Osteocyte (in vitro differentiated cells): ENCODE data around the gene AK5. TPM values are rescaled to one million over a fixed set of nuclear protein-coding genes. Genes with fewer than 3 reads are reported as not detected.

Experiments
- DNase-seq: peaks from one replicate; pipeline ENCODE4 v3.0.0; 2021; ENCODE audit warnings: mixed read lengths; ENCODE audit not compliant: unreplicated experiment; ENCODE audit errors: extremely low spot score
- H3K27ac Mint-ChIP-seq: one replicate; pipeline ENCODE4 v1.8.0; 2021; ENCODE audit warnings: mild to moderate bottlenecking, mixed read lengths; ENCODE audit not compliant: unreplicated experiment
- H3K27me3 Mint-ChIP-seq: one replicate; pipeline ENCODE4 v1.8.0; 2021; ENCODE audit warnings: mixed read lengths; ENCODE audit not compliant: unreplicated experiment
- H3K36me3 Mint-ChIP-seq: one replicate; pipeline ENCODE4 v1.8.0; 2021; ENCODE audit warnings: mixed read lengths; ENCODE audit not compliant: unreplicated experiment
- H3K4me1 Mint-ChIP-seq: one replicate; pipeline ENCODE4 v1.8.0; 2021; ENCODE audit warnings: mixed read lengths; ENCODE audit not compliant: unreplicated experiment
- H3K4me3 Mint-ChIP-seq: one replicate; pipeline ENCODE4 v1.8.0; 2021; ENCODE audit warnings: mild to moderate bottlenecking, moderate library complexity, mixed read lengths; ENCODE audit not compliant: unreplicated experiment
- H3K9me3 Mint-ChIP-seq: one replicate; pipeline ENCODE4 v1.8.0; 2021; ENCODE audit warnings: mixed read lengths; ENCODE audit not compliant: unreplicated experiment
- total RNA-seq: library from RNA; stranded (reverse); gene quantifications from 2 replicates; pipeline ENCODE4 v1.2.1, GENCODE V29; 2021
- TF ChIP-seq, protein P1 (sequence below): fragments of 200-600 bp; sonication (generic); IDR thresholded peaks from 2 replicates; pipeline ENCODE4 v1.5.0; 2021; ENCODE audit warnings: antibody characterized with exemption, mild to moderate bottlenecking, moderate library complexity

Gene AK5
- total RNA-seq, 1 donor from 2014 or later = 38.1 TPM

DNA sequence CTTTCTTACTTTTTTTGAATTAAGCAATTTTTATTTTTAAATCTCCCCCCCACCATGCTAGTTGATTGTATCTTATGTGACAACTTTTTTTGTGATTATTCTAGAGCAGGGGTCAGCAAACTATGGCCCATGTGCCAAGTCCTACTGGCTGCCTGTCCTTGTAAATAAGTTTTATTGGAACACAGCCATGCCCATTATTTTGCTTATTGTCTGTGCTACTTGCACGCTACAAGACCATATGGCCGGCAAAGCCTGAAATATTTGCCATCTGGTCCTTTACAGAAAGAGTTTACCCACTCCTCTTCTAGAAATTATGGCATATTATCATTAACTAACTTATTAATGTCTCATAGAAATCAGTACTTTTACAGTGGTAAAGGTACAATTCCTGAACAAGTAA is 51.7 kb downstream of the AK5 start:
- no peak overlapping the region for H3K27ac Mint-ChIP-seq
- H3K4me3 Mint-ChIP-seq = no peak overlapping the region
- H3K27me3 Mint-ChIP-seq = no peaks in the 10 kb centered on the region
- peaks cover 16% of the 10 kb centered on the region for H3K9me3 Mint-ChIP-seq
- no peak for DNase-seq
- H3K36me3 Mint-ChIP-seq = peaks cover 13% of the 10 kb centered on the region
- TF ChIP-seq, protein P1, sequence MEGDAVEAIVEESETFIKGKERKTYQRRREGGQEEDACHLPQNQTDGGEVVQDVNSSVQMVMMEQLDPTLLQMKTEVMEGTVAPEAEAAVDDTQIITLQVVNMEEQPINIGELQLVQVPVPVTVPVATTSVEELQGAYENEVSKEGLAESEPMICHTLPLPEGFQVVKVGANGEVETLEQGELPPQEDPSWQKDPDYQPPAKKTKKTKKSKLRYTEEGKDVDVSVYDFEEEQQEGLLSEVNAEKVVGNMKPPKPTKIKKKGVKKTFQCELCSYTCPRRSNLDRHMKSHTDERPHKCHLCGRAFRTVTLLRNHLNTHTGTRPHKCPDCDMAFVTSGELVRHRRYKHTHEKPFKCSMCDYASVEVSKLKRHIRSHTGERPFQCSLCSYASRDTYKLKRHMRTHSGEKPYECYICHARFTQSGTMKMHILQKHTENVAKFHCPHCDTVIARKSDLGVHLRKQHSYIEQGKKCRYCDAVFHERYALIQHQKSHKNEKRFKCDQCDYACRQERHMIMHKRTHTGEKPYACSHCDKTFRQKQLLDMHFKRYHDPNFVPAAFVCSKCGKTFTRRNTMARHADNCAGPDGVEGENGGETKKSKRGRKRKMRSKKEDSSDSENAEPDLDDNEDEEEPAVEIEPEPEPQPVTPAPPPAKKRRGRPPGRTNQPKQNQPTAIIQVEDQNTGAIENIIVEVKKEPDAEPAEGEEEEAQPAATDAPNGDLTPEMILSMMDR = no peak
- H3K4me1 Mint-ChIP-seq = peaks cover 8% of the 10 kb centered on the region

DNA sequence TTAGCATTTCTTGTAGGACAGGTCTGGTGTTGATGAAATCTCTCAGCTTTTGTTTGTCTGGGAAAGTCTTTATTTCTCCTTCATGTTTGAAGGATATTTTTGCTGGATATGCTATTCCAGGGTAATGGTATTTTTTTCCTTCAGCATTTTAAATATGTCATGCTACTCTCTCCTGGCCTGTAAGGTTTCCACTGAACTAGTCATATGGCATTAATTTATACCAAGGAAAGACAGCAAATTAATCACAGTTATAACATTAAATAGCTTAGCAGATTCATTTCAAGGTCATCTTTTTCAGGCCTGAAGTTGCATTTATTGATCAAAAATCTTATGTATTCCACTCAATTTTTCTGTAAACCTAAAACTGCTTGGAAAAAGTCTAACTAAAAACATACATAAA is 54.9 kb downstream of the AK5 start:
- peaks cover 16% of the 10 kb centered on the region for H3K36me3 Mint-ChIP-seq
- peak overlapping the region; percentile 45 for H3K27ac Mint-ChIP-seq
- DNase-seq = no peak
- TF ChIP-seq, protein P1 = no peak
- no peak overlapping the region for H3K4me3 Mint-ChIP-seq
- peaks cover 8% of the 10 kb centered on the region for H3K4me1 Mint-ChIP-seq
- no peaks in the 10 kb centered on the region for H3K27me3 Mint-ChIP-seq
- H3K9me3 Mint-ChIP-seq = peaks cover 16% of the 10 kb centered on the region

GRCh38 chr1:77339326-77339725 is 57.5 kb downstream of the AK5 start:
- H3K27ac Mint-ChIP-seq = no peak overlapping the region
- H3K9me3 Mint-ChIP-seq = peaks cover 7% of the 10 kb centered on the region
- TF ChIP-seq, protein P1 = no peak
- H3K4me1 Mint-ChIP-seq = peaks cover 19% of the 10 kb centered on the region
- no peak for DNase-seq
- H3K4me3 Mint-ChIP-seq = no peak overlapping the region
- H3K36me3 Mint-ChIP-seq = peaks cover 16% of the 10 kb centered on the region
- no peaks in the 10 kb centered on the region for H3K27me3 Mint-ChIP-seq

DNA sequence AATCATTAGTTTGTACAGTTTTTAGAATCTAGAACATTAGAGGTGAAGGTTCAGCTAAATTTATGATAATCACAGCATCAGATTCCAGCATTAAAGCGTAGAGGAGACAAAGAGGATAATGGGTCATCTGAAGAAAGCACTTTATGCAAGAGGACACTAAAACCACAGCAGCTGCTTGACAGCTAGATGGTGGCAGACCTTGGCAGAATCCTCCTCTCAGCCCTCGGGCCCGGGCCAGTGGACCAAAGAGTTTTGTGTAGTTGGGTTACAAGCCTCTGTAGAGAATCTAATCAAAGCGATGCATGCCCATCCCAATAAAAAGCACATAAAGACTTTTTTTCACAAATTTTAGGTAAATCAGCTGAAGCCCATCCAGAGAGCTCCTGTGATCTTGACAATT is 59.4 kb downstream of the AK5 start:
- H3K36me3 Mint-ChIP-seq = peaks cover 10% of the 10 kb centered on the region
- H3K27ac Mint-ChIP-seq = no peak overlapping the region
- H3K4me3 Mint-ChIP-seq = no peak overlapping the region
- TF ChIP-seq, protein P1 = no peak
- peaks cover 19% of the 10 kb centered on the region for H3K4me1 Mint-ChIP-seq
- H3K27me3 Mint-ChIP-seq = no peaks in the 10 kb centered on the region
- DNase-seq = no peak
- no peaks in the 10 kb centered on the region for H3K9me3 Mint-ChIP-seq

GRCh38 chr1:77342745-77343144 is 60.9 kb downstream of the AK5 start:
- TF ChIP-seq, protein P1 = no peak
- Mint-ChIP-seq H3K4me3 (no peak overlapping the region), H3K9me3 (no peaks in the 10 kb centered on the region), H3K27ac (no peak overlapping the region), H3K27me3 (no peaks in the 10 kb centered on the region), H3K4me1 (peaks cover 16% of the 10 kb centered on the region), H3K36me3 (peaks cover 10% of the 10 kb centered on the region)
- DNase-seq = no peak
